ENCODE results near the gene COL4A1.

COL4A1 gene

DNA sequence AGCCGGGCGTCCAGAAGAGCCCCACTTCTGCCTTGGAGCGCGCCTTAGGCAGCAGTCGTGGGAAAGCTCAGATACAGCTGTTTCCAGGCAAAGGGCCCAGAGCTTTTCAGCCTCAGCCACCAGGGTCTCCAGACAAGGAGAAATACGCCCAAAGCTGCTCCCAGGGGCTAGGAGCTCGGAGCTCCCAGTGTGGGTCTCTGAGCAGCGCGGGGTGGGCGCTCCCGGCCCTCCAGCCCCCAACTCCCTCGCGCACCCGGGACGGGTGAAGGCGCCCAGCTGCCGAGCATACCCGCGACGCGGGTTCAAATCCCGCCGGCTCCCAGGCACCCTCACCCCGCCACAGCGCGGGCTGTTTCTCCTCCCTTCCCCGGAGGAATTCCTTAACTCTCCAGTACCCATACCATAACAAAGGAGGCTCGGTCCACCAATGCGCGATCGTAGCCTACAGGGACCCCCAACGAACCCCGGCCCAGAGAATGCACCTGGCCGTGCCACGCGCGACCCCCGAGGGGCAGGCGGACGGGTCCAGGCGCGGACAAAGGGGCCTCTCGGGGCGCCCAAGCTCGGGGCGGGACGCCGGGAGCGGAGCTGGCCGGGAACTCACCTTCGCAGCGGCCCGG is 507 bp downstream of the COL4A1 start:
- DNase-seq = no peak

DNA sequence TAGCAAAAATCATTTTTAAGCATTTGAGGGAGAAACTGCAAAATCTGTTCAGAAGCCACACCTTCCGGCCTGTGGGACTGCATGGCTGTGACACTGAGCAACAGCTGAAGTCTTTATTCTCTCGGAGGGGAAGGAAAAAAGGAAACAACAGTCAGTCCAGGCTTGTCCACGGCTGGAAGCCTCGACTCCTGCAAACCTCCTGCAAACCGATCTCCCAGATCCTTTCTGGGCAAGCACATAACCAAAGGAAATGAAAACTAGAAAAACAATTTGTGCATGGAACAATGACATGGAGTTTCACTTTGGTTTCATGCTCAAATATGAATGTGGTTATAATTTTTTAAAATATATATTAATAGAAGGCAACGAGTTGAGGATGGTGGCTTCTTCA is 1.0 kb downstream of the COL4A1 start:
- no peak for DNase-seq

DNA sequence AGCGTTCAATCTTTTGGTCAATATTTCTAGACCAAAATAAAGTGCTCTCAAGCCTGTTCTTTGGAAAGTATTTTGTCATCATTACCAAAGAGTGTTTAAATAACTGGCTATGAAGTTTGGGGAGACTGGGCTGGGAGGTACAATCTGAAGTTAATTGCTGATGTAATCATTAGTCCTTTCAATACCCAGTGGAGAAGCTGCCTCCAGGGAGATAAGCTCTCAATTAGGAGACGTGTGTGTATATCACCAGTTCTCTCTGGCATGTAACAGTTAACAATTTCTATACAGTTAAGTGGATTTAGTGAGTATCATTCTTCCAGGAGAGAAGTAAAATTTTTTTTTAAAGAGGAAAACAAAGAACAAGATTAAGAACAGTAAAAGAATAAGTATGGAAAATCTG is 1.4 kb downstream of the COL4A1 start:
- no peak for DNase-seq

DNA sequence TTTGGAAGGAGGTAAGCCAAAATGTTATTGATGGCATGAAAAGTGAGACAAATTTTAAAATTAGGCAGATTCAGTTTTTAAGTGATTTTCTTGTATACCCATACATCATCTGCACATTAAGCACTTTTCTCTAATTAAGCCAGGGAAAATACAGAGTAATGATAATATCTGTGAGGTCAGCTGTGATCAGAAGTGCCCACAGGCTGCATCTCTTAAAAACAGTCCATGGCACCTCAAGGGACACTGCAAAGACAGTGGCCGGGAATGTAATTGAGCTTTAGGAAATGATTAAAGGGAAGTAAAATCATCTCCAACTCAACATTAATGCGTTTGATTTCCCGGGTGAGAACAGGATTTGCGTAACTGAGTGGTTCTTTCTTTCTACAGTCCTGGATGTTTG is 2.0 kb downstream of the COL4A1 start:
- no peak for DNase-seq

DNA sequence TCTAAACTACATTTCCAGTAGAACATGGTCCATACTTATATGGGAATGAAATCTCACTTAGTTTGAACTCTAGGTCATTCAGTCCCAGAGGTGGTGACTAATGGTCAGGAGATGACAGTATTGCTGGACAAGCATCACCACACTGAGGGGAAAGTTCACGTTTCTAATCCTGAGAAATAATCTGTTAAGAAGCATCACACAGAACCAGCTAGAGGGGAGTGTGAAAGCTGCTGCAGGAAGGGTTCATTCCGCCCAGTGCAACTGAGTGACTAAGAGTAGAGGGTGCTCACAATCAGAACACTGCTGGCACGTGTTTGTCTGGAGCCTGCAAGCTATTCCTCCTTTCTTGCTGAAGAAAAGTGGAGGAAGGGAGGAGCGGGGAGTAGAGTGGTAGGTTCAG is 2.7 kb downstream of the COL4A1 start:
- no peak for DNase-seq

DNA sequence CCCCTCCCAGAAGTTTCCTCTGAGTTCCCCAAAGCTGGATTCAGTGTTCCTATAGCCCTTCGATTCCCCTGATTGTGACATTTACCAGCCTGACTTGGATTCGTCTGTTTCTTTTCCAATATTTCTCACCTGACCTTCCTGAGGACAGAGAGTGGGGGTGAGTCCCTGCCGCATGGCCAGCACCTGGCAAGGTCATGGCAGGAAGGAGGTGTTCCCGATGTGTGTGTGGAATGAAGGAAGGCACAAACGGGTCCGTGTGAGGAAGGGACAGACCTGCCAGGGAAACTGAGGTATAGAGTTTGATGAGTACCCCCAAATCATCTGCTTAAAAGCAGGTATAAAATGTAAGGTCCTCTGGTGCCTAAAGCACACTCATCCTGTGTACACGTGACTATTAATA is 3.3 kb downstream of the COL4A1 start:
- no peak for DNase-seq

DNA sequence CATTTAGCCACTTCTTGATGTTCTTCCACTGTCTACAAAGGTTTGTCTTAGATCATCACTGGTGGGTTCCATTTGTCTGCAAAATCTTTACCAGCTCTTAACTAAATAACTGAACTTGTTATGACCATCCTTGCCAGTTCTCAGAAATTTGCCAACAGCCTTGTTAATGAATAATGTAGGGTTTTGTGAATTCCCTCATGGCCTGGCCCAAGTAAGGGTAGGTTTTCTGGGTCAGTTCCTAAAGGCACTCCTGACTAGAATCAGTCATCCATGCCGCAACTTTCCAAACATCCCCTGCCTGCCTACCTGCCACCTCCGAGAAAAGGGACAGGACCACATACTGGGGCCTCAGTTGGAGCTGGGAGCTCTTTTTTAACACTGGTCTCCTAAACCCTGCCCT is 4.0 kb downstream of the COL4A1 start:
- DNase-seq = no peak

DNA sequence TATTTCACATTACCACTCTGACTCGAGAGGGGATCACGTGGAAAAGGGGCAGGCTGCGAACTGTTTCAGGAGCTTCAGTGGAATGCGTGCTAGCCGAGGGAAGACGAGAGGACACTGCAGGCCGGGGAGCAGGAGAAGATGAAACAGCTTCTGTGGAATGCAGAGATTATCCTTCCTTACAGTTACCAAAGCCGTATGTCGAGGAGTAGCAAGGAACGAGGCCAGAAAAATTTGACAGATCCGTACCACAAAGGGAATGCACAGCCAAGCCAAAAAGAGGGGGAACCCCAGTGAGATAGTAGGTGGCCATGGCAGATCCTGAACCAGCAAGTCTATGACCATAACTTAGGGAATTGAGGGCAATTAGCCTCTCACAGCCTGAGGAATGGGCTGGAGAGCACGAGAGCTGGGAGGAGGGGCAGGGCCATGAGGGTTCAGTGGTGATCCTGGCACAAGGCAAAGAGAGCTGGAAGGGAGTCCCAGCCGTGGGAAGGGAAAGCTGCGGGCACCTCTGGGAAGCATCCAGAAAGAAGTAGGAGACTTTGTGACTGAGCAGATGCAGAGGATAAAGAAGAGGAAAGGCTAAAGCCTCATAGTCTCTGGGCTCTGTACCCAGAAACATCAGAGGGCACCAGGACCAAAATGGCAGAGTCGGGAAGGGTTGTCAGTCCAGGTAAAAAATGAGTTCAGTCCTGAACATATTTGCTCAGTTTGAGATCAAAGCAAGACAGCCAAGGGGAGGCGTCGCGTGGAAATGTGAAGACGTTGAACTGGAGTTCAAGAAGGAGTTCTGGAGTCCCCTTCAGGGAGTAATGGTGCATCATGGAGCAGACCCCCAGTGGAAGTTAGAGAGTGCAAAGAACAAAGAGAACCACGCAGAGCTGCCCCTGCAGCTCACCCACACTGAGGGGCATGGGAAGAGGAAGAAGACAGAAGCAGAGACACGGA is 5.1 kb downstream of the COL4A1 start:
- no peak for DNase-seq

DNA sequence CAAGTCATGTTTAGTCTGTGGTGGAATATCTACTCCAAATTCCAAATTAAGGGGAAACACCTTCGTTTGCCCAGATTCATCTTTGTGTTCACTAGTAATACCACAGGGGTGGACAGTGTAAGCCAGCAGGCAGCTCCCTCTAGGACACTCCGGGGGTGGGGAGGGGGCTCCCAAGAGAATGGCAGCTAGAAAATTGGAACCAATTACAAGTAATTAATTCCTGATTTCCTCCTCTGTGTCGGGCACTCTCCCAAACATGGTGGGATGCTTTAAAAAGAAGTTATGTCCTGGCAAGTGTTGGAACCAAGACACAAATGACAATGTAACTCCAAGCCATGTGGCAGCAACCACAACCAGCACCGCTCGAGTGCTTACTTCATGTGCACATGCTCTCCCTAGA is 5.9 kb downstream of the COL4A1 start:
- DNase-seq = no peak

DNA sequence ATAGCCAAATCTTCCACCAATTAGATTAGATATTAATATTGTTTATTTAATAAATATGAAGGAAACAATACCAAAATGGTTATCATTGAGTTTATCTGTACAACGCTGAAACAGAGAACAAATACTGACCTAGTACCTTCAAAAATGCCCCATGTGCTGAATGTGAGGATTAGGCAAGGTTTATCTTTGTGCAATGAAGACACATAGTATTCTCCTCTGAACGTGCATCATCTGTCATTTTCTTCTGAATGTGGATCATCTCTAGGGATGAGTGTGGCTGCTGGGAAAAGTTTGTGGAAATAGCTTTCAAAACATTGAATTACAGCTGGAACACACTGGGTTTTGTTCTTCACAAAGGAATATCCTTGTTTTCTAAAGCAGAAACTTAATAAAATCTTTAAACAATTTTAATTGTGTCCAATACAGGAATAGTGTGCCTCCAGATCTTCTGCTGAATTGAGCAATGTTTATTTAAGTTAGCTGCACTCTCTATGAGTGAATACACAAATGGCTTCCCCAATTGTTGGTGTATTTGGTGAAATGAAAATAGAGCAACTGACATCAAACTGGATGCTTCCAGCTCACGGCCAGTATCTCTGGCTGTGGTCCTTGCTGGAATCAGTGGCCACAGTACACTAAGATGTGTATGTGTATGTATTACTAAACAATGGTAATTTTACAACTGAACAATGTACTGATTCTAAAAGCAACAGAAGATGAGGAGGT is 6.7 kb downstream of the COL4A1 start:
- no peak for DNase-seq

DNA sequence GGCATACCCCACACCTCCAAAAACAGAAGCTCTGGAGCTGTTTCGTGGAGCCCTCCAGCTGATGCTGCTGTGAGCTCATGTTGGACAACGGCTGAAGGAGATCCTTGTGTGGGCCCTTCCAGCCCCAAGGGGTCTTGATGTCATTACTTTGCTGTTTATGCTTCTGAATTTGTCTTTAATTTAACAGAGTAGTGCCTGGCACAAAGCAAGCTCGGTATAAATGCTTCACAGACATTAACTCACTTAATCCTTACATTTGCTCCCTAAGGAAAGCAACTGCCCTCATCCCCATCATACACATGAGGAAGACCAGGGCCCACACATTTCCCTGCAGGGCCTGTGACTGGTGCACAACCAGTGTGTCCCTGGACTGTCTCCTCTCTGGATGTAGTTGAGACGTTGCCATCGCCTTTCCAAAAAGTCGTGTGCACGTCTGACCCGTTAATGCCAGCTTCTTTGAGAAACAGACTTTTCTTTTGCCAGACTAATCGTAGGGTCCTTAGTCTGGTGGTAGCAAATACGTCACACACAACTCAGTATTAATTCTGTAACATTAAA is 7.6 kb downstream of the COL4A1 start:
- no peak for DNase-seq

DNA sequence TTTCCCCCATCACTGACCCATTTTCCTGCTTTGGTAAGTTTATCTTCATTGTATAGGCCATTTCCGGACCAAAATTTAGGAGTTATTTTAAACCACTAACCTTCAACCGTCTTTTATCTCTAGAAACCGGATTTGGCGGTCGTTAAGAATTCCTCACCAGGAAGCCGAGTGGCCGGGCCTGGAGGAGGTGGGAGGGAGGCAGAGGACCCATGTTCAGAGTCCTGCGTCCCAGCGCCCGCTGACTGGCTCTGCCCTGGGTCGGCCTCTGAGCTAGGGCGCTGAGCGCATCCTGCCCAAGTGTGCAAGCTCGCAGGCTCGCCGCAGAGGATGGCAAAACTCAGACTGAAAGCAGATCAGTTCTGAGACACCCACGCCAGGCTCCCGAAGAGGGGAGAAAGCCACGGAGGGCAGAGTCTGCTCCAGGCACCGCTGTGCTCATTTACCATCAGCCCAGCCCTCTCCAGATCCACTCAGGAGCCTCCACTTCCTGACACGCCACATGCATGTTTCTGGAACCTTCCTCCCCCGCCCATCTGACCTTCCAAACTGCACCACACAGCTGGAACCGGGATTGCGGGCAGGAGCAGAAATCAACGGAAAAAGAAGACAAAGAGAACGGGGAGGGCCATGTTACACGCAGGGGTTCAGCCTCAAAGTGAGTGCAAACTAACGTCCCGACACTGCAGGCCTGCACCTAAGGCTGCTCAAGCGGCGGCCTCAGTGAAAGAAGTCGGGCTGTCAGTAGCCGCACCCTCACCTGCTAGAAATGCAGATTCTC is 8.3 kb downstream of the COL4A1 start:
- no peak for DNase-seq

DNA sequence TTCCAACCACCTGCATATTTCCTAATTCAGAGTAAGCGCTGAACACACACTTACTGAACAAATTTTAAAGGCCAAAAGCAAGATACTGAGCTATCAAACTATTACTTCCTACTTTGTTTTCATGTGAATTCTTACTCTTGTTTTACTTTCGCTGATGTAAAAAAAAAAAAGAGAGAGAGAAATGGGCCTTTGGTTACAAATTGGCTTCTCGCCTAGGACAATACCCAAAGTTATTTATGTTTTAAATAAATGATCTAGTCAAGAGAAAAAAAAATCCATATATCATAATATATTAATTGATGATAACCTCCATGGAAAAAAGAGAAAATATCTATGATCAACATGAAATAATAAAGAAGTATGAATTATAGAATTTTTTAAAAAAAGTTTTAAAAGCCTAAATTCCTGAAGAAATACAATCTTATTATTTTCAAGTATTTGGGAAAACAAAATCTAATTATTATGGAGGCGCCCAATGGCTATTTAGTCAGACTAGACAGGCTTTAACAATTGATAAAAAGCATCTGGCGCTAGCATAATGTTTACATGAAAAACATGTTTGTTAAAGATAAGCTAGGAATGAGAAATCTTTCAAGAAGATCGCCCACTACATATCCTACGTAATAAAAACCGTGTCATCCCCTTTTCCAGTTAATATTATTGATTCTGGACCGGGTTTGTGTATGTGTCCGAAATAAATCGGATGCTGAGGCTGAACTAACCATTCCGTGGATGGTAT is 9.0 kb downstream of the COL4A1 start:
- no peak for DNase-seq

DNA sequence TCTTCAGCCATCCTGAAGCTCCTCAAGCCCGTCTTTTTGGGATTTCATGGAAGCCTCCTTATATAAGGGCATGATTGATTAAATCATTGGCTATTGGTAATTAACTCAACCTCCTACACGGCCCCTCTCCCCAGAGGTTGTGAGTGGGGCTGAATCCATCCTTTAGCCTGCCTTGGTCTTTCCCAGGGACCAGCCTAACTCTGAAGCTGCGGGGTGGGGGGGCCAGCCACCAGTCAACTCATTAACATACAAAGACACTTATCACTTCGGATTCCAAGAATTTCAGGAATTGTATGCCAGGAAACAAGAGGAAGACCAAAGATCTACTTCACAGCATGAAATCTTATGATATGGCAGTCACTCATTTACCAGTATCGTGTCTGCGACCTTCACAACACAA is 9.9 kb downstream of the COL4A1 start:
- no peak for DNase-seq

DNA sequence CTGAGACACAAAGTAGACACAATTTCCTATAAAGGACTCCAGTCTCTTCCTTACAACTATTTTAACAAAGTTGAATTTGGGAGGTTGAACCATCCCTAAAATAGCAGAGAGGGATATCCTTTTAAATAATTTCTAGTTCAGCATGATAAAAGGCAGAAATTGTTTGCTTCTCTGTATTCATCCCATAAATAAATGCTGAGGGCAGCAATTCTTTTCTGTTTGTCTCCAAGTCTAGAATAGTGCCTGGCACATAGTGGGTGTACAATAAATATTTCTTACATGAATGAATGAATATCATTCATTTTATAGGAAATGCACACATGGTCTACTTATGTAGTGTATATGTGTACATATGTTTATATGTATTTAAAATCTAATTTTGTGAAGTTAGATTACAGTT is 12.3 kb downstream of the COL4A1 start:
- DNase-seq = no peak

DNA sequence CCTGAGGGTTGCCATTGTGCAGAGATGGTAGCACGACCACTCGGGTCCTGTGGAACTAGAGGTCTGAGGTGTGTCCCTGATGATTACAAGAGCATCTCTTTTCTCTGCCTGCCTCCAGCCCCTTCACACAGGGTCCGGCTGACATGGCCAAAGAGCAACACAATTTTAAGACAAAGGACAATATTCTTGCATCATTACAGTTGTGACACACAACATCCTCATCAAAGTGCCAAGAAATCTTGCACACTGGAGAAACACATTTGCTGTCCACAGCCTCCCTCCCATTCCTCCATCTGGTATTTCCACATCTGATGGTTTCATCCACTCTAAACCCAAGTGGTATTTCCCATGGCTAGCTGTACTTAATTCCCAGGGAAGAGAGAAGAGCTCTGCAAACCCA is 12.8 kb downstream of the COL4A1 start:
- DNase-seq = no peak

DNA sequence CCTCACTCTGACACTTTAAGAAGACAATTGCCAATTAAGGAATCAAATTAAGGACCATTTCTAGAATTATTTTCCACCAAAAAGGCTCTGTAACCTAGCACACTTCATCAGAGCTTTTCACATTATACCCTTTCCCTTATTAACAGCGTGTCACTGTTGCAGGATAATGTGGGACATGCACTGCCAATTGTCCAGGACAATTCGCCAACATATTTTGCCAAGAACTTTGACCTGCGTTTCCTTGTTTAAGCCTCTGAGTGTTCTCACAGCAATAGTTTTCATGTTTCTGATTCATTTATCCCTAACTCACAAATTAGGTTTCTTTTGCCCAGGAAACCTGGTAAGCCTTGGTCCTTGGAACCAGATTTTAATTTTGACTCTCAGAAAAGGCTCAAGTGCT is 13.3 kb downstream of the COL4A1 start:
- no peak for DNase-seq

DNA sequence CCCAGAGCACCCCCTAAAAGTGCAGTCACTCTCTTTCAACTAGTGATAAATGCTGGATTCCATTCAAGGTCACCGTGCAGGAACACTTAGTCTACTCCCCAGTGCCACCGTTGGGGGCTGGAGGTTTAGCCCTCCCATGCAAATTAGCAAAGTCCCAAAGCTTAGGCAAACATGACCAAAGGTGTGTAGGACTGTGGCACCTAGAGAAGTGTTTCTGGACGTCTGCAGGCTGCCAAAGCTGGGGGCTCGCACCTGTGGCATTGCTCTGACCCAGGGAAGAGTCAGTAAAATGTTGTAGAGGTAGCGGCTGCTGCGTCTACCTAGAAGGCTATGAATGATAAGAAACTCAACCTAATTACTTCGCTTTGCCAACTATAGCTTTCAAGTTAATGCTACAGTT is 13.9 kb downstream of the COL4A1 start:
- no peak for DNase-seq

DNA sequence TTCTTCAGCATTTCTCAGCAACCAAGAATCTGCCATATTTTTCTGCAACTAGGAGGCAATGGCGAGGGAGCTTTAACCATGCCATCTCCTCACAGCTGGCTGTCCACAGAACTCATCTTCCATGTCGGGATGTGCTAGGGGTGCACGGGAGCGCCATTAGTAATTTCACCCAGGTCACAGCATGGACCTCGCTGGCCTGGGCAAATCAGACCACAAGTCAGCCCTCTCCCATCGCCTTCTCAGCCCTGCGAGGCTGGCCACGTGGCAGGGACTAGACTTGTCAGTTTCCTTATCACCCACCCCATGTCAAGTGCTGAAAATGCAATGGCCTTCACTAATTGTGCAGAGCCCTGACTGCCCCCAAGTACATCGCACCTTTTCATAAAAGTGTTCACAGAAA is 15.7 kb downstream of the COL4A1 start:
- no peak for DNase-seq

DNA sequence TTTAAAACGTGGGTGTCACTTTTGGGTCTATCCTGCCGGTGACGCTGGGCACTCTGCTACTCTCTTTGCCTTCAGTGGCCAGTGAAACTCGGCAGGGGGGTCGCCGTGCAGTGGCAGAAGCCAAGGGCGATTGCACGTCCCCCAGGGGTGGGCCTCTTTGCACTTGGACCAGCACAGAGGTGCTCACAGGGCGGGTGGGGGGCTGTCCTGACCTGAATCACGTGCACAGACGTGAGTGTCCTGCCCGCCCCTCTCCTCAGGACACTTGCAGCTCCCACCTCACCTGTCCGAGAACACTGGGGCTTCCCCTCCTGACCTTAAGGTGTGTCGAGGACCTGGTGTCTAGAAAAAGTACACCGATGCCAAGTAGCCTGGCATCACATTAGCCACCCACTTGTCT is 16.1 kb downstream of the COL4A1 start:
- DNase-seq = no peak

DNA sequence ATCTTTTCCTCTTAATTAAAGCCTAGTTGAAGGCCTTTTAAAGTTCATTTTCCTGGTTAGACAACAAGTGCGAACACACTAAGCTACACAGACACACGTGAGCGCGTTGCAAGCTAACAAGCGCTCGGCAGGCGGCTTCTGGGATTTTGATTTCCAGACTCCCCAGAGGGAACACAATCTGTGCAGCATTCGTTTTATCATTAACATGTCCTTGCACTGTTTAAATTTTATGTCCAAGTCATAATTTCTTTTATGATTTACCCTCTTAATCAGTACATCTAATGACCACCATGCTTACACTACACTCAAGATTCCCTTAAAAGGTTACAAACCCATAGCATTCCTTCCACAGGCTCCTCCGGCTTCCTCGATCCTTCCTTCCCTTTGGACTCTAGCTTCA is 16.8 kb downstream of the COL4A1 start:
- no peak for DNase-seq

DNA sequence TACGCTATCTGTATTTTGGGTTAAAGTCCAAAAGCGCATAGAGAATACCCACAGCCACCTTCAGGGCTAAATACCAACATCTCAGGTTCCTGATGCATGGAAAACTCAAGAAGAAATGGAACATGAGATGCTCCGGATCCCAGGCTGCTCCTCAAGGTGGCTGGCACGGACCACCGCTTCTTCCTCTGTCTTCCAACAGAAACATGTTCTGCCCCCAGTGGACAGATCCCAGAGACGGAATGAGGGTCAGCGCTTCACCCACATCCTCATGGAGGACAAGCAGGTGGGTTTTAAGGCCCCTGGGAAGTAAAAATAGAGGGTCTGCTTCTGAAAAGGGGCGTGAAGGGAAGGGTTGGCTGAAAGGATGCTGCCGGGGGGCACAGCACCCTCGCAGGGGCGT is 17.3 kb downstream of the COL4A1 start:
- DNase-seq = no peak

Data from NCI-H1105 treated with DMSO at 0.1 percent for 48 hours (cell line).